Common myeloid progenitor, CD34-positive (primary cell): Measurements from ENCODE around the gene DMRT3.

Experiments
- CTCF ChIA-PET: fragments of 350-600 bp; sonication (Branson Sonifier 250); formaldehyde crosslinking; loops from one replicate; lab custom pipeline; 2021; ENCODE audit warnings: antibody characterized with exemption; lab: Charles Lee
- POLR2A ChIA-PET: fragments of 350-600 bp; sonication (Branson Sonifier 250); formaldehyde crosslinking; loops from one replicate; lab custom pipeline; 2021; ENCODE audit warnings: antibody characterized with exemption; lab: Charles Lee
- DNase-seq, 3 donors: peaks; one replicate each; pipeline versions ENCODE4 v3.0.0 to v3.0.0-alpha.2; 2013
- H3K27ac ChIP-seq, 2 experiments: 1 replicate in 1 of 2; 2 replicates in 1 of 2; pipeline ENCODE4 v1.7.0; 2013; ENCODE audit warnings: inconsistent platforms in 2 of 2, low read length in 2 of 2, mild to moderate bottlenecking in 2 of 2, low read depth in 1 of 2, moderate library complexity in 1 of 2; ENCODE audit not compliant: severe bottlenecking in 2 of 2, insufficient read depth in 1 of 2, poor library complexity in 1 of 2
- H3K27me3 ChIP-seq, 5 experiments: replicated peaks in 2 of 5; 1 replicate in 3 of 5; 2 replicates in 2 of 5; pipeline versions ENCODE4 v1.6.1 to v1.7.0; 2013; ENCODE audit warnings: low read length in 4 of 5, mild to moderate bottlenecking in 2 of 5, moderate library complexity in 2 of 5, inconsistent platforms in 1 of 5; ENCODE audit not compliant: insufficient read depth in 5 of 5, control insufficient read depth in 4 of 5
- H3K36me3 ChIP-seq, 4 experiments: 1 replicate in 2 of 4; 2 replicates in 2 of 4; pipeline versions ENCODE4 v1.6.1 to v1.7.0; 2013; ENCODE audit warnings: low read length in 3 of 4, control low read depth in 1 of 4, mild to moderate bottlenecking in 1 of 4; ENCODE audit not compliant: control insufficient read depth in 4 of 4, insufficient read depth in 4 of 4
- H3K4me1 ChIP-seq, 4 experiments: 1 replicate in 3 of 4; 2 replicates in 1 of 4; pipeline versions ENCODE4 v1.6.1 to v1.7.1; 2013; ENCODE audit warnings: low read length in 3 of 4, mild to moderate bottlenecking in 3 of 4, control low read depth in 1 of 4, inconsistent platforms in 1 of 4, moderate library complexity in 1 of 4; ENCODE audit not compliant: control insufficient read depth in 4 of 4, insufficient read depth in 4 of 4; ENCODE audit errors: control extremely low read depth in 1 of 4
- H3K4me3 ChIP-seq, 7 experiments: 1 replicate in 4 of 7; 2 replicates in 3 of 7; pipeline versions ENCODE4 v1.5.1 to v1.7.0; 2013; ENCODE audit warnings: mild to moderate bottlenecking in 7 of 7, low read length in 6 of 7, moderate library complexity in 6 of 7, inconsistent platforms in 2 of 7, low read depth in 2 of 7, control low read depth in 1 of 7; ENCODE audit not compliant: insufficient read depth in 4 of 7, control insufficient read depth in 1 of 7; ENCODE audit errors: extremely low read depth in 1 of 7
- H3K9me3 ChIP-seq, 5 experiments: 1 replicate in 4 of 5; 2 replicates in 1 of 5; pipeline versions ENCODE4 v1.6.1 to v1.7.1; 2013; ENCODE audit warnings: low read length in 4 of 5, mild to moderate bottlenecking in 2 of 5, inconsistent platforms in 1 of 5, low read depth in 1 of 5, moderate library complexity in 1 of 5; ENCODE audit not compliant: control insufficient read depth in 4 of 5, insufficient read depth in 2 of 5; ENCODE audit errors: control extremely low read depth in 1 of 5
- WGBS: methylation state at CpG from one replicate; pipeline ENCODE4 v1.1.5; 2013; ENCODE audit not compliant: insufficient coverage; 5-methylcytosine and 5-hydroxymethylcytosine counted together

Gene DMRT3

DNA sequence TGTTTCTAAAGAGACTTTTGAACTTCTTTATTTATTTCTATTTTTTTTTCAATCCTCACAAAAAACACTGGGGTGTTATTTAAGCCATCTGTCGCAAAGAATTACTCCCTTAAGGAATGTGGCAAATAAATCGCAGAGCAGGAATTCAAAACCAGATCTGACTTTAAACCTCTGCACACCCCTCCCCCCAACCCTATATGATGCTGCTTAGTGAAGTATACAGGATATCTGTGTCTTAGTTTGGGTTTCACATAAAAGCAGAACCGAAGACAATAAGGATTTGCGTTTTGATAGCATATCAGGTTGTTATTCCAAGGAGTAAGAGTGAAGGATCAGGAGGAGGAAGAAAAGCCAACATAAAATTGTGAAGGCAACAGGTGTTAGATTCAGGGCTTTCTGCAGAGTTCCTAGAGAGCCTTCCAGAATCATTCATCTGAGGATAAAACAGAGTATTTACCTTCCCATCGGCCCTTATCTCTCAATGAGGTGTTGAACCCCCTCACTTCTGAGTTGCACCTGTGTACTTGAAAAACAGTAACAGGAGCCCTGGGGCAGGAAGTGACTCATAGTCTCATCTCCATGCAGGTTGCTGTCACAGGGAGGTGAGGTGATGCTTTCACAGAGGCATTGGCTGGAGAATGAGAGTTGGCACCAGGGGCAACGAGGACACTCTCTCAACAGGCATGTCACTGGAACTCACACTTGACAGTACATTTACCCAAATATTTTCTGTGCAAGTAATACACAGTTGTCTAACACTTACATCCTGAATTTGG lies 33.5 kb upstream of the DMRT3 start:
- no peak for DNase-seq
- ChIA-PET CTCF (interaction anchor here (1.5 kb wide), 1 partner anchor 9 kb away, joined by 3 read pairs; no protein-coding TSS in a partner anchor), POLR2A (no interaction called here)
- H3K27ac ChIP-seq = no peak overlapping the region
- H3K4me3 ChIP-seq = no peak overlapping the region
- no peaks in the 10 kb centered on the region for H3K36me3 ChIP-seq
- peaks cover 2 to 13% (median 6%) of the 10 kb centered on the region in 5 experiments for H3K9me3 ChIP-seq
- H3K27me3 ChIP-seq = peaks cover 0 to 46% (median 1%) of the 10 kb centered on the region in 5 experiments
- WGBS = 59% methylated on average over 5 of the region's 6 CpGs
- no peaks in the 10 kb centered on the region for H3K4me1 ChIP-seq

DNA sequence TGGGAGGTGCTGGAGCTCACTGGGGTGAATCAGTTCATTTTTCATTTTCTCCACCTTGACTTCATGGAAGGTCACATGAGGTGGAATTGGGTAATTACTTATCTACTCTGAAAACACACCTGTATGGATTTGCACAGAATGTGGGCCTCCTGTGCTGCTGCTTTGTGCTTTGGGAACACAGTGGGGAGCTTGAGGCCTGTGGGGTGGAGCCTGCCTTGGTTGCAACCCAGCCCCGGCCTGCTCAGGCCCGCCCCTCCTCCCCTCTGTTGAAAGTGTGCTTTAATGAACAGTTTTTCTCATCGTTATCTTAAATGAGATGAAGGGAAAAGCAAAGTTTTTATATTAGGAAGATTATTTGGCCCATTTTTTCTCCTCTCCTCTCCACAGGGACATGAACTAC lies 28.5 kb upstream of the DMRT3 start:
- Histone ChIP-seq H3K9me3 (no peaks in the 10 kb centered on the region), H3K36me3 (no peaks in the 10 kb centered on the region), H3K4me3 (no peak overlapping the region), H3K4me1 (no peaks in the 10 kb centered on the region), H3K27me3 (peaks cover 4 to 70% (median 24%) of the 10 kb centered on the region in 5 experiments), H3K27ac (no peak overlapping the region)
- no CpG with 5 or more reads among the region's 3 CpGs for WGBS
- POLR2A ChIA-PET = no interaction called here
- no peak for DNase-seq
- CTCF ChIA-PET = no interaction called here

DNA sequence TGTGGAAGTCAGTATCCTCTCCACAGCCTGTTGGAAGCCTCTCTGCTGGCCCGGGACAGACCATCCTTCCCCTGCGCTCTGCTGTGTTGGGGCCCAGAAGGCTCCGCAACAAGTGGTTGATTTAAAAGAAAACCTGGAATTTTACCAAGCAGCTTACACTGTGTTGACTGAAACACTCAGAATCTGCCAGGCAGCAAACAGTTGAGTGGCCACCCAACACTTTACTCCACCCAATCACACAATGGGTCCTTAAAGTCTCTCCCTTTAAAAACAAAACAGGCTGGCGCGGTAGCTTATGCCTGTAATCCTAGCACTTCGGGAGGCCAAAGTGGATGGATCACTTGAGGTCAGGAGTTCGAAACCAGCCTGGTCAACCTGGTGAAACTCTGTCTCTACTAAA lies 28.0 kb upstream of the DMRT3 start:
- Histone ChIP-seq H3K4me3 (no peak overlapping the region), H3K27me3 (peaks cover 4 to 70% (median 24%) of the 10 kb centered on the region in 5 experiments), H3K9me3 (no peaks in the 10 kb centered on the region), H3K4me1 (no peaks in the 10 kb centered on the region), H3K36me3 (no peaks in the 10 kb centered on the region), H3K27ac (no peak overlapping the region)
- 100% methylated on average over 2 of the region's 7 CpGs for WGBS
- ChIA-PET POLR2A (no interaction called here), CTCF (no interaction called here)
- no peak for DNase-seq

DNA sequence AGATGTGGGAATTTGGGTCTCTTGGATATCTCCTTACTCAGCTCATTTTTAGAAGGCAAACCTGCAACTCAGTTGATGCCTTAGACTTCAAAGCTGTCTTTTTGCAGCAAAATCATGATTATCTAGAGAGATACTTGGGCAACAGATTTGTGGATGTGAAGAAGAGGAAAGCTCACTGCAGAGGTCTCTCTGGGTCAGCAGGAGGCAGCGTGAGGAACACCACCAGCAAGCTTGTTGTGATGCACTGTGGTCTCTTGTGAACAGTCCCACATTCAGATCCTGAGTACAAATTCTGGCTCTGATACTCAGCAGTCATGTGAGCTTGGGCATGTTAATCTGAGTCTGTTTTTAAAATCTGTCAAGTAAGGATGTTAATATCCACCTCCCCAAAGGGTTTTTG lies 26.3 kb upstream of the DMRT3 start:
- no peaks in the 10 kb centered on the region for H3K4me1 ChIP-seq
- H3K9me3 ChIP-seq = no peaks in the 10 kb centered on the region
- WGBS = no CpG with 5 or more reads among the region's 1 CpG
- no peaks in the 10 kb centered on the region for H3K36me3 ChIP-seq
- H3K4me3 ChIP-seq = no peak overlapping the region
- POLR2A ChIA-PET = no interaction called here
- no peak for DNase-seq
- no peak overlapping the region for H3K27ac ChIP-seq
- peaks cover 4 to 81% (median 27%) of the 10 kb centered on the region in 5 experiments for H3K27me3 ChIP-seq
- CTCF ChIA-PET = interaction anchor here (1.0 to 1.3 kb wide), 3 partner anchors 17 to 23 kb away, joined by 3 to 4 read pairs (median 4); no protein-coding TSS in a partner anchor

DNA sequence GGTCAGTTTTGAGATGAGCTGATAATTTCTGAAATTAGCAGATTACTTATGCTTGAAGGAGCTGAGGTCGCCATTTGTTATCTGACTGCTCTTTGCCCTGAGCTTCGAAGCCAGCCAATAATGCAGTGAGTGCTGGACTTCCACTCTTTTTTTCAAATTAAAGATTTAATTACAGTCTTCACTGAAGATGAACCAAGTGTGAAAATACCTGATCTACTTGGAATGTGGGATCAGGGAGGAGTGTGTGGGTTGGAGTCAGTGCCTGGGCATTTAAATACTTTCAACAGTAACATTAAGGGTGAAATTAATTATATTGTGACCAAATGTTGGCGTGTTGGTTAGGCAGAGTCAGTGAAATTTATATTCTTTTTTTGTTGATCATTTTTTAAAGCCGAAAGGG lies 23.9 kb upstream of the DMRT3 start:
- no peak for DNase-seq
- POLR2A ChIA-PET = no interaction called here
- no peak overlapping the region for H3K4me3 ChIP-seq
- H3K27ac ChIP-seq = no peak overlapping the region
- H3K36me3 ChIP-seq = no peaks in the 10 kb centered on the region
- WGBS = no CpG with 5 or more reads among the region's 4 CpGs
- CTCF ChIA-PET = interaction anchor here (0.6 kb wide), 1 partner anchor 15 kb away, joined by 3 read pairs; no protein-coding TSS in a partner anchor
- no peaks in the 10 kb centered on the region for H3K9me3 ChIP-seq
- peaks cover 4 to 91% (median 29%) of the 10 kb centered on the region in 5 experiments for H3K27me3 ChIP-seq
- no peaks in the 10 kb centered on the region for H3K4me1 ChIP-seq

DNA sequence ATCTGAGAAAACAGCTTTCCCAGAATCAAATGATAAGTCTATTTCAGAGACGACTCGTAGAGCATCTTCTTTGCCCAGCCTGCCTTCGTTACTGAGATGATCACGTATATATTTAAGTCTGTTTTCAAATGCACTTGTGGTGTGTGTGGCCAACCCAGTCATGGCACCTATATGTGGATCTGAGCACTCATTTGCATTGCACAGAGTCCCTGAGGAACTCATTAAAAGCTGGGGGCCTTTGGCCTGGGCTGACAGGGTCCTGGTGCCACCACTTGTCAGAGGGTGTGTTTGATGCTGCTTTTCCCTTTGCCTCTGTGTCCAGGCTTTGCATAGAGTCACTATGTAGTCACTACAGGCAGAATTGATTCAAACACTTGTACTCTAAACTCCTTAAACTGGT lies 17.4 kb upstream of the DMRT3 start:
- Histone ChIP-seq H3K27ac (no peak overlapping the region), H3K9me3 (no peaks in the 10 kb centered on the region), H3K36me3 (no peaks in the 10 kb centered on the region), H3K27me3 (peaks cover 9 to 91% (median 21%) of the 10 kb centered on the region in 5 experiments), H3K4me1 (no peaks in the 10 kb centered on the region), H3K4me3 (no peak overlapping the region)
- 95% methylated on average over 4 of the region's 4 CpGs for WGBS
- no peak for DNase-seq
- ChIA-PET CTCF (interaction anchor here (1.2 to 1.3 kb wide), 2 partner anchors 15 to 18 kb away, joined by 3 read pairs; no protein-coding TSS in a partner anchor), POLR2A (no interaction called here)

DNA sequence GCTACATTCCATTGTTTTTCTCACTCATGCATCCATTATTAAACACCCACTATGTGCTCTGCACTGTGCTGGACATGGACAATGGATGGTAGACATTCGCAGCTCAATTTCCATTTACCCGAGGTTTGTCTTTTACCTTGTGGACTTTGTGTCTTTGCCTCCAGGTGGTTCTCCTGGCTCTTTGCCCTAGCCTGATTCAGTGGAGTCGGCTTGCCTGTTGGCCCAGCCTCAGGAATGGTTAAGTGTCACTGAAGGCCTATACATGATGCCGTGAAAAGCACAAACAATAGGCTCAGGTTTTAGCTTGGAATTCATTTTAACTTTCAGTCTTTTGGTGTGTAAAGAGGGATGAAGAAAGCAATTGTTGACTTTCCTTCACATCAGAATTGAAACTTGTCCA lies 16.5 kb upstream of the DMRT3 start:
- Histone ChIP-seq H3K9me3 (no peaks in the 10 kb centered on the region), H3K36me3 (no peaks in the 10 kb centered on the region), H3K27me3 (peaks cover 13 to 92% (median 19%) of the 10 kb centered on the region in 5 experiments), H3K4me3 (no peak overlapping the region), H3K4me1 (no peaks in the 10 kb centered on the region), H3K27ac (no peak overlapping the region)
- POLR2A ChIA-PET = no interaction called here
- CTCF ChIA-PET = interaction anchor here (1.1 to 1.3 kb wide), 2 partner anchors 18 to 31 kb away, joined by 3 read pairs; no protein-coding TSS in a partner anchor
- DNase-seq = no peak
- WGBS = 89% methylated on average over 4 of the region's 4 CpGs
